Kidney (tissue), 14 donors: ENCODE results near the gene TERB1. TPM values are rescaled to one million over a fixed set of nuclear protein-coding genes. Genes with fewer than 3 reads are reported as not detected.
A peak's percentile ranks its signal among the peaks of the same experiment; 100 is the strongest.

Experiments
- DNase-seq, 5 donors: peaks; one replicate each; pipeline ENCODE4 v3.0.0-alpha.2; 2013 to 2020
- FAIRE-seq: peaks from 2 replicates; lab custom pipeline; 2012; peaks lifted over from hg19 to GRCh38; lab: Jason Lieb, UNC
- H3K27ac ChIP-seq, 2 donors: one replicate each; pipeline ENCODE4 v1.7.0; 2013; ENCODE audit warnings: low read depth in 2 of 2, low read length in 2 of 2, inconsistent platforms in 1 of 2
- H3K27me3 ChIP-seq: one replicate; pipeline ENCODE4 v1.7.1; 2013; ENCODE audit warnings: low read length, inconsistent platforms; ENCODE audit not compliant: control insufficient read depth, insufficient read depth
- H3K36me3 ChIP-seq, 3 donors: one replicate each; pipeline versions ENCODE4 v1.7.0 to v1.7.1; 2013; ENCODE audit warnings: low read length in 3 of 3, control low read depth in 1 of 3, inconsistent platforms in 1 of 3; ENCODE audit not compliant: insufficient read depth in 3 of 3, control insufficient read depth in 2 of 3
- H3K4me1 ChIP-seq, 3 donors: one replicate each; pipeline versions ENCODE4 v1.7.0 to v1.7.1; 2013; ENCODE audit warnings: low read length in 3 of 3, inconsistent platforms in 1 of 3, low read depth in 1 of 3; ENCODE audit not compliant: control insufficient read depth in 2 of 3, insufficient read depth in 2 of 3
- H3K4me3 ChIP-seq, 3 donors: one replicate each; pipeline versions ENCODE4 v1.7.0 to v1.8.1; 2013; ENCODE audit warnings: low read length in 3 of 3, control low read depth in 1 of 3, inconsistent platforms in 1 of 3
- H3K9ac ChIP-seq, 3 donors: one replicate each; pipeline versions ENCODE4 v1.7.0 to v1.7.1; 2013; ENCODE audit warnings: low read length in 3 of 3, control low read depth in 1 of 3, inconsistent platforms in 1 of 3
- H3K9me3 ChIP-seq, 3 donors: one replicate each; pipeline versions ENCODE4 v1.7.0 to v1.7.1; 2013; ENCODE audit warnings: low read length in 3 of 3, control low read depth in 1 of 3, inconsistent platforms in 1 of 3; ENCODE audit not compliant: control insufficient read depth in 2 of 3, insufficient read depth in 1 of 3
- CTCF ChIP-seq: IDR thresholded peaks from 3 replicates; pipeline ENCODE4 v1.5.1; 2012; ENCODE audit warnings: mild to moderate bottlenecking, moderate library complexity, borderline replicate concordance; ENCODE audit not compliant: insufficient read depth; ENCODE audit errors: extremely low read depth
- intact Hi-C: fragments of 100-400 bp; cut with DNase I; formaldehyde crosslinking; loops from one replicate; pipeline ENCODE4 v1.11.1; 2022
- polyA plus RNA-seq: library from polyadenylated mRNA; stranded (reverse); fragments of 350-450 nt; fragmentation: Illumina TruSeq; extraction: RNeasy Lipid Tissue Mini Kit (QIAGEN cat#74804); gene quantifications from one replicate; pipeline ENCODE4 v1.2.3, GENCODE V29; 2014; ENCODE audit warnings: low read depth, low replicate concordance; ENCODE audit not compliant: insufficient read depth
- total RNA-seq: library from RNA; stranded (reverse); fragmentation: NEBNext Ultra II Directional; extraction: Animal tissue kit (Norgen Biotek cat#: 25700); gene quantifications from one replicate; pipeline ENCODE4 v1.2.1, GENCODE V29; 2021
- donor health status: control.
- donor health status: control.
- donor health status: control.
- donor health status: control.
- donor health status: control.
- donor health status: DM: yes; HTN: yes; CAD: no.
- donor health status: Normal renal cell carcinoma (clear cell type).

Gene TERB1
- total and polyA plus RNA-seq, 2 donors from 2014 or later = 0.19 TPM; not detected in 1

- intact Hi-C loops = no loop called here
- Histone ChIP-seq H3K4me3 (no peak overlapping the region), H3K9ac (no peak overlapping the region), H3K36me3 (peaks cover 0 to 3% (median 0%) of the 10 kb centered on the region in 3 donors), H3K9me3 (no peaks in the 10 kb centered on the region), H3K27me3 (no peaks in the 10 kb centered on the region), H3K4me1 (peaks cover 0 to 7% (median 4%) of the 10 kb centered on the region in 3 donors), H3K27ac (no peak overlapping the region)
- DNase-seq (no peak), FAIRE-seq (no peak)
- no peak for TF ChIP-seq CTCF
These were observed 87.3 kb downstream of the TERB1 start for GRCh38 chr16:66714062-66714461.

GRCh38 chr16:66713076-66713475 is 88.3 kb downstream of the TERB1 start:
- peak overlapping the region in 1 of 3 donors; percentile 34 for H3K9ac ChIP-seq
- DNase-seq (peak in 1 of 5 donors; percentile 41), FAIRE-seq (no peak)
- peaks cover 0 to 3% (median 0%) of the 10 kb centered on the region in 3 donors for H3K36me3 ChIP-seq
- no peaks in the 10 kb centered on the region for H3K9me3 ChIP-seq
- H3K27me3 ChIP-seq = no peaks in the 10 kb centered on the region
- intact Hi-C loops = no loop called here
- no peak overlapping the region for H3K27ac ChIP-seq
- H3K4me1 ChIP-seq = peaks cover 0 to 10% (median 4%) of the 10 kb centered on the region in 3 donors
- no peak overlapping the region for H3K4me3 ChIP-seq
- TF ChIP-seq CTCF = no peak

GRCh38 chr16:66712512-66712911 is 88.9 kb downstream of the TERB1 start:
- FAIRE-seq = no peak
- Histone ChIP-seq H3K4me3 (no peak overlapping the region), H3K36me3 (peaks cover 0 to 3% (median 0%) of the 10 kb centered on the region in 3 donors), H3K27ac (no peak overlapping the region), H3K9ac (no peak overlapping the region), H3K9me3 (no peaks in the 10 kb centered on the region), H3K27me3 (no peaks in the 10 kb centered on the region), H3K4me1 (peaks cover 0 to 10% (median 5%) of the 10 kb centered on the region in 3 donors)
- DNase-seq = no peak
- intact Hi-C loops = no loop called here
- no peak for TF ChIP-seq CTCF

GRCh38 chr16:66711581-66711980 is 89.8 kb downstream of the TERB1 start:
- H3K9me3 ChIP-seq = no peaks in the 10 kb centered on the region
- intact Hi-C loops = no loop called here
- DNase-seq (no peak), FAIRE-seq (no peak)
- no peak overlapping the region for H3K27ac ChIP-seq
- peaks cover 0 to 12% (median 10%) of the 10 kb centered on the region in 3 donors for H3K4me1 ChIP-seq
- no peaks in the 10 kb centered on the region for H3K27me3 ChIP-seq
- H3K4me3 ChIP-seq = no peak overlapping the region
- H3K9ac ChIP-seq = no peak overlapping the region
- no peaks in the 10 kb centered on the region for H3K36me3 ChIP-seq
- TF ChIP-seq CTCF = no peak
